K562 treated with DMSO at 1 percent for 4 hours (cell line): ENCODE measurements around the gene SLC38A6. TPM values are rescaled to one million over a fixed set of nuclear protein-coding genes. Genes with fewer than 3 reads are reported as not detected.

Experiments
- total RNA-seq: library from RNA; unstranded; fragments of 300-600 nt; gene quantifications from 2 replicates; pipeline ENCODE4 v1.2.3, GENCODE V29; 2022; ENCODE audit not compliant: insufficient read depth

SLC38A6 gene
- 6.0 and 10.5 TPM in 2 replicates for total RNA-seq

GRCh38 chr14:60980811-60981632 is at the start of gene SLC38A6, which contains the start of gene TRMT5:
SLC38A6 (plus strand) TSS chr14:60981245; CDS start chr14:60981278, 33 bp downstream.
TRMT5 (minus strand) TSS chr14:60981079; CDS start chr14:60980973, 106 bp downstream.

Other genes starting within 250 kb of the SLC38A6 start
- 13.0 and 14.2 TPM in 2 replicates for gene MNAT1, start 246.5 kb upstream of the SLC38A6 start, total RNA-seq
- gene TRMT5, start 166 bp upstream of the SLC38A6 start, total RNA-seq = 1.5 and 4.7 TPM in 2 replicates